WTC11 (cell line): ENCODE results near the gene OPALIN. TPM values are rescaled to one million over a fixed set of nuclear protein-coding genes. Genes with fewer than 3 reads are reported as not detected.

Source experiments
- ATAC-seq: fragments of 200-7000 bp; cut with Tn5 transposase; 2 replicates; pipeline ENCODE4 v1.10.0; 2021; ENCODE audit warnings: mild to moderate bottlenecking, moderate library complexity
- CTCF ChIA-PET: fragments of 300-600 bp; sonication (Branson Sonifier 250); formaldehyde crosslinking; loops from one replicate; lab custom pipeline; 2021; ENCODE audit warnings: antibody characterized with exemption; lab: Charles Lee
- POLR2A ChIA-PET: fragments of 350-600 bp; sonication (Branson Sonifier 250); formaldehyde crosslinking; loops from one replicate; lab custom pipeline; 2021; ENCODE audit warnings: antibody characterized with exemption; lab: Charles Lee
- DNase-seq: peaks from one replicate; pipeline ENCODE4 v3.0.0; 2021; ENCODE audit warnings: low spot score
- H3K27ac Mint-ChIP-seq: 2 replicates; pipeline ENCODE4 v1.8.0; 2021; ENCODE audit warnings: mixed read lengths
- H3K27me3 Mint-ChIP-seq: 2 replicates; pipeline ENCODE4 v1.8.0; 2021; ENCODE audit warnings: low read depth, mild to moderate bottlenecking, moderate library complexity, mixed read lengths
- H3K36me3 Mint-ChIP-seq: 2 replicates; pipeline ENCODE4 v1.8.0; 2021; ENCODE audit warnings: mixed read lengths
- H3K4me1 Mint-ChIP-seq: 2 replicates; pipeline ENCODE4 v1.8.0; 2022; ENCODE audit warnings: mixed read lengths
- H3K4me3 Mint-ChIP-seq: 2 replicates; pipeline ENCODE4 v1.8.0; 2021; ENCODE audit warnings: mild to moderate bottlenecking, moderate library complexity, mixed read lengths
- H3K9me3 Mint-ChIP-seq: 2 replicates; pipeline ENCODE4 v1.8.0; 2021; ENCODE audit warnings: mixed read lengths
- ATF1 ChIP-seq: sonication (generic); formaldehyde crosslinking; IDR thresholded peaks from 2 replicates; pipeline ENCODE4 v1.8.1; 2023; ENCODE audit warnings: mild to moderate bottlenecking, moderate library complexity, missing genetic modification reagents
- ATF2 ChIP-seq: sonication (generic); formaldehyde crosslinking; IDR thresholded peaks from 2 replicates; pipeline ENCODE4 v1.8.1; 2022; ENCODE audit warnings: low read depth, missing genetic modification reagents, borderline replicate concordance
- CBFB ChIP-seq: sonication (generic); formaldehyde crosslinking; IDR thresholded peaks from 2 replicates; pipeline ENCODE4 v1.8.1; 2022; ENCODE audit warnings: mild to moderate bottlenecking, low read depth, missing genetic modification reagents
- ELF4 ChIP-seq: sonication (generic); formaldehyde crosslinking; IDR thresholded peaks from 2 replicates; pipeline ENCODE4 v1.8.1; 2022; ENCODE audit warnings: low read depth, mild to moderate bottlenecking, moderate library complexity, missing genetic modification reagents
- GABPB1 ChIP-seq: sonication (generic); formaldehyde crosslinking; IDR thresholded peaks from 2 replicates; pipeline ENCODE4 v1.8.1; 2023; ENCODE audit warnings: mild to moderate bottlenecking, missing genetic modification reagents
- HMGA2 ChIP-seq: fragments of 250-450 bp; sonication (Bioruptor Pico); IDR thresholded peaks from 2 replicates; pipeline ENCODE4 v1.4.0; 2021; ENCODE audit warnings: mild to moderate bottlenecking, moderate library complexity
- JAZF1 ChIP-seq: fragments of 250-450 bp; sonication (Bioruptor Pico); IDR thresholded peaks from 2 replicates; pipeline ENCODE4 v1.9.0; 2021; ENCODE audit warnings: moderate library complexity, mild to moderate bottlenecking, inconsistent platforms
- MYBL2 ChIP-seq: sonication (generic); formaldehyde crosslinking; IDR thresholded peaks from 2 replicates; pipeline ENCODE4 v1.8.1; 2023; ENCODE audit warnings: mild to moderate bottlenecking, moderate library complexity, missing genetic modification reagents
- NR2C2 ChIP-seq: sonication (generic); formaldehyde crosslinking; IDR thresholded peaks from 2 replicates; pipeline ENCODE4 v1.8.0; 2022; ENCODE audit warnings: mild to moderate bottlenecking, missing genetic modification reagents
- NR3C1 ChIP-seq: sonication (generic); formaldehyde crosslinking; conservative IDR thresholded peaks from 2 replicates; pipeline ENCODE4 v1.8.1; 2023; ENCODE audit warnings: low read depth, mild to moderate bottlenecking, missing genetic modification reagents
- PRRX2 ChIP-seq: fragments of 250-450 bp; sonication (Bioruptor Pico); IDR thresholded peaks from 2 replicates; pipeline ENCODE4 v1.8.0; 2021; ENCODE audit warnings: mild to moderate bottlenecking
- TP53 ChIP-seq: sonication (generic); formaldehyde crosslinking; IDR thresholded peaks from 2 replicates; pipeline ENCODE4 v1.8.1; 2023; ENCODE audit warnings: mild to moderate bottlenecking, missing genetic modification reagents
- ZMAT4 ChIP-seq: fragments of 250-450 bp; sonication (Bioruptor Pico); IDR thresholded peaks from 2 replicates; pipeline ENCODE4 v1.9.0; 2021; ENCODE audit warnings: mild to moderate bottlenecking
- ZNF232 ChIP-seq: sonication (generic); formaldehyde crosslinking; IDR thresholded peaks from 2 replicates; pipeline ENCODE4 v1.8.0; 2022; ENCODE audit warnings: mild to moderate bottlenecking, missing genetic modification reagents
- ZNF423 ChIP-seq: fragments of 250-450 bp; sonication (Bioruptor Pico); IDR thresholded peaks from 2 replicates; pipeline ENCODE4 v2.1.2; 2022; ENCODE audit warnings: mild to moderate bottlenecking, moderate library complexity
- ZNF425 ChIP-seq: fragments of 250-450 bp; sonication (Bioruptor Pico); conservative IDR thresholded peaks from 2 replicates; pipeline ENCODE4 v1.9.0; 2021; ENCODE audit warnings: mild to moderate bottlenecking
- ZNF532 ChIP-seq: fragments of 250-450 bp; sonication (Bioruptor Pico); IDR thresholded peaks from 2 replicates; pipeline ENCODE4 v1.9.0; 2021; ENCODE audit warnings: mild to moderate bottlenecking, borderline replicate concordance
- total RNA-seq: library from RNA; stranded (reverse); gene quantifications from 3 replicates; pipeline ENCODE4 v1.2.3, GENCODE V29; 2021

Gene OPALIN
- total RNA-seq, 1 experiment from 2014 or later: 0.04 TPM

GRCh38 chr10:96311180-96311715, 47.6 kb downstream of the OPALIN start (continued):
- TF ChIP-seq ZNF532 (no peak), TP53 (no peak)

GRCh38 chr10:96310321-96310669, 48.5 kb downstream of the OPALIN start:
- ATAC-seq (peak; percentile 12), DNase-seq (no peak)
- H3K27ac Mint-ChIP-seq: peak overlapping the region; percentile 99
- no peaks in the 10 kb centered on the region for H3K9me3 Mint-ChIP-seq
- POLR2A ChIA-PET: interaction anchor here (1.1 to 1.5 kb wide), 3 partner anchors 9 to 24 kb away, joined by 3 to 4 read pairs (median 3); no protein-coding TSS in a partner anchor
- peaks cover 74% of the 10 kb centered on the region for H3K4me1 Mint-ChIP-seq
- TF ChIP-seq MYBL2: no peak
- TF ChIP-seq NR3C1 (CRISPR knock-in tag): no peak
- TF ChIP-seq ELF4 (CRISPR knock-in tag): no peak
- no peak for TF ChIP-seq ZNF232 (CRISPR knock-in tag)
- TF ChIP-seq ZMAT4 (CRISPR knock-in tag): no peak
- no peak for TF ChIP-seq ZNF423 (CRISPR knock-in tag)
- no peak for TF ChIP-seq GABPB1 (CRISPR knock-in tag)
- no peak for TF ChIP-seq HMGA2 (CRISPR knock-in tag)
- no peak for TF ChIP-seq ZNF425 (CRISPR knock-in tag)
- TF ChIP-seq NR2C2 (CRISPR knock-in tag): no peak
- no peak for TF ChIP-seq ATF2 (CRISPR knock-in tag)
- no peak for TF ChIP-seq CBFB (CRISPR knock-in tag)
- TF ChIP-seq ATF1 (CRISPR knock-in tag): no peak
- TF ChIP-seq JAZF1 (CRISPR knock-in tag): no peak
- TF ChIP-seq PRRX2: no peak
- H3K4me3 Mint-ChIP-seq: peak overlapping the region; percentile 15; the same call in 1 of the 2 replicates
- CTCF ChIA-PET: interaction anchor here (0.8 to 8.4 kb wide), 17 partner anchors 8 to 617 kb away, joined by 3 to 62 read pairs (median 5); partner anchors contain the start of gene TCTN3
- H3K27me3 Mint-ChIP-seq: no peaks in the 10 kb centered on the region; the same call in 1 of the 2 replicates
- H3K36me3 Mint-ChIP-seq: no peaks in the 10 kb centered on the region
